HEK293T (cell line): ENCODE results near the gene MRPS27.

Experiments
- CTCF ChIA-PET: fragments of 350-600 bp; formaldehyde crosslinking; extraction: SDS; loops from one replicate; lab custom pipeline; 2021; ENCODE audit warnings: antibody characterized with exemption, inconsistent platforms; lab: Yijun Ruan, JAX
- POLR2A ChIA-PET: fragments of 350-600 bp; formaldehyde crosslinking; extraction: SDS; loops from one replicate; lab custom pipeline; 2020; ENCODE audit warnings: antibody characterized with exemption, inconsistent platforms; lab: Yijun Ruan, JAX
- DNase-seq: peaks from one replicate; pipeline ENCODE4 v3.0.0; 2012; ENCODE audit warnings: mixed read lengths; ENCODE audit errors: extremely low spot score
- ARNT ChIP-seq: fragments of 450-650 bp; IDR thresholded peaks from 2 replicates; pipeline ENCODE4 v1.6.1; 2017; ENCODE audit warnings: mild to moderate bottlenecking
- BHLHE40 ChIP-seq: fragments of 450-650 bp; IDR thresholded peaks from 2 replicates; pipeline ENCODE4 v1.6.1; 2016; ENCODE audit warnings: mild to moderate bottlenecking, moderate library complexity, borderline replicate concordance
- CTBP1 ChIP-seq: fragments of 450-650 bp; IDR thresholded peaks from 2 replicates; pipeline ENCODE4 v1.6.1; 2016; ENCODE audit warnings: borderline replicate concordance
- ELF4 ChIP-seq: fragments of 450-650 bp; IDR thresholded peaks from 2 replicates; pipeline ENCODE4 v1.6.1; 2017; ENCODE audit warnings: antibody characterized with exemption
- FOXA1 ChIP-seq: fragments of 450-650 bp; IDR thresholded peaks from 2 replicates; pipeline ENCODE4 v1.6.1; 2016; ENCODE audit warnings: mild to moderate bottlenecking
- FOXK2 ChIP-seq: fragments of 450-650 bp; IDR thresholded peaks from 2 replicates; pipeline ENCODE4 v1.6.1; 2016; ENCODE audit warnings: mild to moderate bottlenecking
- FOXM1 ChIP-seq: fragments of 450-650 bp; IDR thresholded peaks from 2 replicates; pipeline ENCODE4 v1.6.1; 2017; ENCODE audit warnings: mild to moderate bottlenecking, borderline replicate concordance
- HDGF ChIP-seq: fragments of 450-650 bp; IDR thresholded peaks from 2 replicates; pipeline ENCODE4 v1.6.1; 2017; ENCODE audit warnings: antibody characterized with exemption, borderline replicate concordance
- L3MBTL2 ChIP-seq: fragments of 450-650 bp; conservative IDR thresholded peaks from 2 replicates; pipeline ENCODE4 v1.6.1; 2016; ENCODE audit warnings: mild to moderate bottlenecking
- LEF1 ChIP-seq: fragments of 450-650 bp; IDR thresholded peaks from 2 replicates; pipeline ENCODE4 v1.6.1; 2017; ENCODE audit warnings: mild to moderate bottlenecking, borderline replicate concordance
- NFRKB ChIP-seq: fragments of 450-650 bp; IDR thresholded peaks from 2 replicates; pipeline ENCODE4 v1.6.1; 2016; ENCODE audit warnings: mild to moderate bottlenecking, moderate library complexity
- PKNOX1 ChIP-seq: fragments of 450-650 bp; IDR thresholded peaks from 2 replicates; pipeline ENCODE4 v1.6.1; 2016
- SP1 ChIP-seq: fragments of 450-650 bp; IDR thresholded peaks from 2 replicates; pipeline ENCODE4 v1.6.1; 2017
- SUZ12 ChIP-seq: fragments of 450-650 bp; IDR thresholded peaks from 2 replicates; pipeline ENCODE4 v1.6.1; 2016; ENCODE audit warnings: mild to moderate bottlenecking
- TARDBP ChIP-seq: fragments of 450-650 bp; IDR thresholded peaks from 2 replicates; pipeline ENCODE4 v1.6.1; 2016
- ZNF384 ChIP-seq: fragments of 450-650 bp; IDR thresholded peaks from 2 replicates; pipeline ENCODE4 v1.6.1; 2016

The MRPS27 gene

GRCh38 chr5:72282878-72283277 is 37.2 kb downstream of the MRPS27 start:
- TF ChIP-seq LEF1 (no peak), BHLHE40 (no peak), NFRKB (no peak), SUZ12 (no peak), ARNT (no peak), HDGF (no peak), PKNOX1 (no peak), FOXK2 (no peak), L3MBTL2 (no peak), ELF4 (no peak), CTBP1 (no peak)
- CTCF ChIA-PET, result interaction anchor here (0.5 kb wide), 1 partner anchor 1308 kb away, joined by 4 read pairs; no protein-coding TSS in a partner anchor
- no peak for DNase-seq
- POLR2A ChIA-PET, result interaction anchor here (1.3 to 2.4 kb wide), 2 partner anchors 25 to 37 kb away, joined by 3 to 9 read pairs; partner anchors contain the start of genes MRPS27 and PTCD2

- ChIA-PET POLR2A (interaction anchor here (1.3 to 2.4 kb wide), 2 partner anchors 26 to 38 kb away, joined by 3 to 9 read pairs; partner anchors contain the start of genes MRPS27 and PTCD2), CTCF (interaction anchor here (0.5 to 1.8 kb wide), 3 partner anchors 16 to 36 kb away, joined by 3 to 6 read pairs (median 3); no protein-coding TSS in a partner anchor)
- no peak for TF ChIP-seq FOXA1
- TF ChIP-seq NFRKB, result no peak
- no peak for TF ChIP-seq SP1
- TF ChIP-seq PKNOX1, result peak; percentile 50; the same call in 1 of the 2 replicates
- no peak for TF ChIP-seq SUZ12
- no peak for DNase-seq
Measured at GRCh38 chr5:72281764-72282499, 38.1 kb downstream of the MRPS27 start.

DNA sequence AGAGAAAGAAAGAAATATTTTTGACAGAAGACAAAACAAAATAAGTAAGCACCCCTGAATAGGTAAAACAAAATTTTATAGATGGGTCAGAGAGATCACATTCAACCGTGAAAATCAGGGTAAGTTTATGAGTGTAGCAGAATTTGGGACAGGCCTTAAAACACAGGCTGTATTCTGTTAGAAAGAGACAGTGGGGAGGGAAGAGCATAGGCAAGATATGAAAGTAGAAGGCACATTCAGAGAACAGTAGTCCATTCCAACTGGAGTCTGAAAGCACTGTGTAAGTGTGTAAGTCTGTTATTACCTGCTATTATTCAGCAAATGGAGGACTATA is 38.6 kb downstream of the MRPS27 start:
- no peak for DNase-seq
- ChIA-PET POLR2A (interaction anchor here (1.6 to 2.4 kb wide), 2 partner anchors 26 to 39 kb away, joined by 9 read pairs; partner anchors contain the start of genes MRPS27 and PTCD2), CTCF (interaction anchor here (1.1 to 1.8 kb wide), 2 partner anchors 34 to 36 kb away, joined by 3 to 6 read pairs; no protein-coding TSS in a partner anchor)
- TF ChIP-seq FOXK2, result no peak

DNA sequence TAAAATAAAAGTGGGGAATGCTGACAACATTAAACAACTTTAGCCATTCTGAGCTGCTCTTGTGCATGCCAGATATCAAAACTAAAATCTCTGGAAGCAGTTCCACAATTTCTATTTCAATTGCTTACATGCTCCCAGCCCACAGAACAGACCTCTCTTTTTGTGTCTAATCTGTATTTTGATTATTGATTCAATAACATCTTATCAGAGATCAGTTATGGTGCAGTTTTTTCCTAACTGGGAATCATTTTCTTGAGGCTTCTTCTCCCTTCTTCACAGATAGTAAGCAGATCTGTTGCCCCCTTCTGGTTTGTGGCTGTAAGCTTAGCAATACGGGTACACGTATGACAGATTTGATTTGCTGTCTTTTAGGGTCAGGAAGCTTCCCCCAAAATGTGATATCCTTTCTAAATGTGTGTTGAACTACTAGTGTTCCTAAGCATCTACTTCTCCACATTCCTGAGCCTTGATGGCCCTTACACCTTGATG is 39.4 kb downstream of the MRPS27 start:
- POLR2A ChIA-PET, result interaction anchor here (1.6 kb wide), 1 partner anchor 27 kb away, joined by 9 read pairs; no protein-coding TSS in a partner anchor

DNA sequence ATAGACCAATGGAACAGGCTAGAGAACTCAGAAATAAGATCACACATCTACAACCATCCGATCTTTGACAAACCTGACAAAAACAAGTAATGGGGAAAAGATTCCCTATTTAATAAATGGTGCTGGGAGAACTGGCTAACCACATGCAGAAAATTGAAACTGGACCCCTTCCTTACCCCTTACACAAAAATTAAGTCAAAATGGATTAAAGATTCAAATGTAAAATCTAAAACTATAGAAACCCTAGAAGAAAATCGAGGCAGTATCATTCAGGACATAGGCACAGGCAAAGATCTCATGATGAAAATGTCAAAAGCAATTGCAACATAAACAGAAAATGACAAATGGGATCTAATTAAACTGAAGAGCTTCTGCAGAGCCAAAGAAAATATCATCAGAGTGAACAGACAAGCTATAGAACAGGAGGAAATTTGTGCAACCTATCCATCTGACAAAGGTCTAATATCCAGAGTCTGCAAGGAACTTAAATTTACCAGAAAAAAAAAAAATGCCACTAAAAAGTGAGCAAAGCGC is 43.8 kb downstream of the MRPS27 start:
- CTCF ChIA-PET, result no interaction called here

More for the DNA sequence above, 39.4 kb downstream of the MRPS27 start:
- CTCF ChIA-PET, result interaction anchor here (0.6 to 1.8 kb wide), 5 partner anchors 14 to 145 kb away, joined by 3 to 6 read pairs (median 4); no protein-coding TSS in a partner anchor
- no peak for TF ChIP-seq ELF4
- no peak for TF ChIP-seq CTBP1
- TF ChIP-seq TARDBP, result no peak
- no peak for TF ChIP-seq ZNF384
- no peak for TF ChIP-seq ARNT
- no peak for TF ChIP-seq FOXM1
- TF ChIP-seq BHLHE40, result no peak
- no peak for TF ChIP-seq SUZ12
- DNase-seq, result peak; percentile 32

GRCh38 chr5:72273547-72273946 is 46.5 kb downstream of the MRPS27 start:
- ChIA-PET CTCF (no interaction called here), POLR2A (no interaction called here)
- DNase-seq, result no peak
- TF ChIP-seq FOXM1 (no peak), SP1 (no peak), ZNF384 (no peak), ARNT (no peak), FOXK2 (no peak), PKNOX1 (no peak), CTBP1 (no peak), ELF4 (no peak), TARDBP (no peak), SUZ12 (no peak), HDGF (no peak), L3MBTL2 (no peak), NFRKB (no peak), FOXA1 (no peak), BHLHE40 (no peak), LEF1 (no peak)

More for the DNA sequence above, 43.8 kb downstream of the MRPS27 start:
- DNase-seq, result no peak
- POLR2A ChIA-PET, result no interaction called here
- no peak for TF ChIP-seq SP1
- peak; percentile 45; the same call in 1 of the 2 replicates for TF ChIP-seq PKNOX1
- no peak for TF ChIP-seq HDGF
- no peak for TF ChIP-seq SUZ12
